GM20000 (cell line): ENCODE results near the gene NPAP1.
"Not testable (repeated sequence)": the region's sequence is repeated elsewhere in the genome, so short reads cannot be mapped to it uniquely, and the experiment has no call there.

ENCODE experiments used
- DNase-seq: peaks from one replicate; pipeline ENCODE4 v3.0.0; 2012; ENCODE audit warnings: low spot score
- CTCF ChIP-seq: IDR thresholded peaks from 2 replicates; pipeline ENCODE4 v1.5.1; 2012; ENCODE audit warnings: mild to moderate bottlenecking, control low read depth; ENCODE audit errors: extremely low read depth, missing control alignments

NPAP1 gene

GRCh38 chr15:24675332-24676144 lies at the start of gene NPAP1:
TSS of gene NPAP1 (plus strand) at chr15:24675775. CDS start at chr15:24675868, 93 bp downstream.
- DNase-seq: no peak
- TF ChIP-seq CTCF: no peak

- TF ChIP-seq CTCF: no peak
- no peak for DNase-seq
These were observed 48.1 kb upstream of the NPAP1 start for GRCh38 chr15:24627443-24627842.

- TF ChIP-seq CTCF: no peak
- DNase-seq: no peak
These were observed 42.5 kb upstream of the NPAP1 start for GRCh38 chr15:24633082-24633481.

- DNase-seq: not testable (repeated sequence)
These were observed 36.2 kb upstream of the NPAP1 start for GRCh38 chr15:24639412-24639811.

- no peak for TF ChIP-seq CTCF
- no peak for DNase-seq
These were observed 29.9 kb upstream of the NPAP1 start for GRCh38 chr15:24645627-24646026.

GRCh38 chr15:24659622-24660021 lies 16.0 kb upstream of the NPAP1 start:
- TF ChIP-seq CTCF: no peak
- DNase-seq: no peak

GRCh38 chr15:24662991-24663390 lies 12.6 kb upstream of the NPAP1 start:
- no peak for DNase-seq
- TF ChIP-seq CTCF: no peak

GRCh38 chr15:24676431-24676830 lies 856 bp downstream of the NPAP1 start:
- no peak for DNase-seq
- no peak for TF ChIP-seq CTCF
